K562 (cell line): ENCODE results near the gene OBP2A. TPM values are rescaled to one million over a fixed set of nuclear protein-coding genes. Genes with fewer than 3 reads are reported as not detected.

Source experiments
- ATAC-seq: fragments of 200-7000 bp; cut with Tn5 transposase; 3 replicates; pipeline ENCODE4 v1.9.1; 2020; ENCODE audit warnings: moderate library complexity
- BruUV-seq: library from RNA; stranded (reverse); fragments of 400-500 nt; replicated peaks from 2 replicates; lab custom pipeline; 2021; lab: Mats Ljungman, UMichigan
- CTCF ChIA-PET: fragments of 300-600 bp; formaldehyde crosslinking; extraction: SDS; loops from one replicate; lab custom pipeline; 2021; ENCODE audit warnings: low intra/inter-chr PET ratio; lab: Yijun Ruan, JAX
- POLR2A ChIA-PET: fragments of 300-600, 350-650 bp; sonication (Branson Sonifier 250); formaldehyde crosslinking; extraction: SDS; loops from one replicate; lab custom pipeline; 2021; ENCODE audit warnings: antibody characterized with exemption, inconsistent platforms; lab: Yijun Ruan, JAX
- DNase-seq, 4 experiments: peaks; one replicate each; pipeline versions ENCODE4 v3.0.0 to v3.0.0-alpha.2; 2011 to 2018; ENCODE audit warnings: low spot score in 3 of 4, mixed read lengths in 3 of 4; ENCODE audit errors: extremely low read depth in 1 of 4
- FAIRE-seq: peaks from 2 replicates; lab custom pipeline; 2011; peaks lifted over from hg19 to GRCh38; lab: Jason Lieb, UNC
- H2AFZ ChIP-seq: 2 replicates; pipeline ENCODE4 v1.6.0; 2011; ENCODE audit warnings: low read depth, low read length, control low read depth, inconsistent platforms
- H3K27ac ChIP-seq: fragments of 200-600 bp; 3 replicates; pipeline ENCODE4 v1.8.0; 2011; ENCODE audit warnings: low read depth, mild to moderate bottlenecking, control low read depth, inconsistent platforms, low read length, moderate library complexity, mixed read lengths; ENCODE audit errors: extremely low read depth
- H3K27me3 ChIP-seq, 2 experiments: fragments of 300-600 bp in 1 of 2; 2 replicates in 1 of 2; 3 replicates in 1 of 2; pipeline versions ENCODE4 v1.6.0 to v1.8.0; 2011; ENCODE audit warnings: inconsistent platforms in 2 of 2, low read length in 2 of 2, mild to moderate bottlenecking in 1 of 2, mixed read lengths in 1 of 2, moderate library complexity in 1 of 2; ENCODE audit not compliant: control insufficient read depth in 2 of 2, insufficient read depth in 2 of 2
- H3K36me3 ChIP-seq: fragments of 300-600 bp; 3 replicates; pipeline ENCODE4 v1.8.0; 2011; ENCODE audit warnings: mild to moderate bottlenecking, low read length, inconsistent platforms; ENCODE audit not compliant: control insufficient read depth, insufficient read depth
- H3K4me1 ChIP-seq, 2 experiments: fragments of 200-600 bp in 1 of 2; replicated peaks in 1 of 2; 2 replicates in 1 of 2; 3 replicates in 1 of 2; pipeline versions ENCODE4 v1.5.1 to v1.8.0; 2011; ENCODE audit warnings: inconsistent platforms in 2 of 2, low read length in 2 of 2, mild to moderate bottlenecking in 1 of 2, mixed read lengths in 1 of 2, moderate library complexity in 1 of 2; ENCODE audit not compliant: control insufficient read depth in 2 of 2, insufficient read depth in 2 of 2
- H3K4me2 ChIP-seq: 2 replicates; pipeline ENCODE4 v1.6.1; 2011; ENCODE audit warnings: low read length, control low read depth, inconsistent platforms, mixed read lengths; ENCODE audit not compliant: insufficient read depth
- H3K4me3 ChIP-seq: fragments of 200-600 bp; sonication (generic), shearing (Covaris generic); 2 replicates; pipeline ENCODE4 v1.5.1; 2016; ENCODE audit warnings: control low read depth, inconsistent platforms
- H3K79me2 ChIP-seq: fragments of 200-600 bp; 3 replicates; pipeline ENCODE4 v1.8.0; 2011; ENCODE audit warnings: low read length, inconsistent platforms; ENCODE audit not compliant: control insufficient read depth, insufficient read depth
- H3K9ac ChIP-seq, 2 experiments: 2 replicates each; pipeline versions ENCODE4 v1.6.0 to v1.6.1; 2011; ENCODE audit warnings: low read depth in 2 of 2, low read length in 2 of 2, control low read depth in 1 of 2, inconsistent platforms in 1 of 2, mild to moderate bottlenecking in 1 of 2, mixed read lengths in 1 of 2; ENCODE audit not compliant: insufficient read depth in 1 of 2
- H3K9me1 ChIP-seq: one replicate; pipeline ENCODE4 v1.6.0; 2011; ENCODE audit warnings: inconsistent platforms, mild to moderate bottlenecking, low read length, moderate library complexity; ENCODE audit not compliant: control insufficient read depth, insufficient read depth
- H3K9me3 ChIP-seq: replicated peaks from 2 replicates; pipeline ENCODE4 v1.5.1; 2011; ENCODE audit warnings: low read depth, low read length, inconsistent platforms; ENCODE audit not compliant: control insufficient read depth, insufficient read depth
- H4K20me1 ChIP-seq: replicated peaks from 2 replicates; pipeline ENCODE4 v1.6.1; 2011; ENCODE audit warnings: low read length, inconsistent platforms, mixed read lengths; ENCODE audit not compliant: control insufficient read depth, insufficient read depth
- CTCFL ChIP-seq: IDR thresholded peaks from 2 replicates; pipeline ENCODE4 v1.6.1; 2011; ENCODE audit warnings: borderline replicate concordance, low read depth, mild to moderate bottlenecking, moderate library complexity, low read length; ENCODE audit not compliant: insufficient read depth, poor library complexity, severe bottlenecking
- CUX1 ChIP-seq: fragments of 200-800 bp; sonication (Bioruptor generic); IDR thresholded peaks from 2 replicates; pipeline ENCODE4 v1.6.1; 2016; ENCODE audit warnings: missing genetic modification characterization, missing compliant biosample characterization
- ESRRB ChIP-seq: fragments of 250-450 bp; sonication (Bioruptor Pico); IDR thresholded peaks from 2 replicates; pipeline ENCODE4 v1.5.0; 2020; ENCODE audit warnings: mild to moderate bottlenecking, moderate library complexity, borderline replicate concordance
- GATAD2B ChIP-seq: fragments of 450-650 bp; IDR thresholded peaks from 2 replicates; pipeline ENCODE4 v1.6.1; 2017; ENCODE audit warnings: mild to moderate bottlenecking, borderline replicate concordance
- JUNB ChIP-seq: fragments of 450-650 bp; formaldehyde crosslinking; conservative IDR thresholded peaks from 2 replicates; pipeline ENCODE4 v1.4.0; 2020; ENCODE audit warnings: mild to moderate bottlenecking
- NR1H2 ChIP-seq: sonication (generic); formaldehyde crosslinking; IDR thresholded peaks from 2 replicates; pipeline ENCODE4 v1.4.0; 2020; ENCODE audit warnings: mild to moderate bottlenecking, missing genetic modification reagents
- SAFB ChIP-seq: fragments of 200-400 bp; formaldehyde crosslinking; IDR thresholded peaks from 2 replicates; pipeline ENCODE4 v1.6.1; 2017; ENCODE audit warnings: low read depth, low read length, borderline replicate concordance
- SPI1 ChIP-seq: IDR thresholded peaks from 2 replicates; pipeline ENCODE4 v1.6.1; 2011; ENCODE audit warnings: low read depth, low read length, control low read depth, borderline replicate concordance
- STAT5B ChIP-seq: fragments of 250-450 bp; sonication (Bioruptor Pico); IDR thresholded peaks from 2 replicates; pipeline ENCODE4 v1.8.0; 2021; ENCODE audit warnings: mild to moderate bottlenecking, inconsistent platforms
- ZNF586 ChIP-seq: fragments of 450-650 bp; formaldehyde crosslinking; conservative IDR thresholded peaks from 2 replicates; pipeline ENCODE4 v1.4.0; 2020; ENCODE audit warnings: mild to moderate bottlenecking, moderate library complexity
- ZNF644 ChIP-seq: fragments of 200-800 bp; sonication (Bioruptor generic); IDR thresholded peaks from 2 replicates; pipeline ENCODE4 v1.6.1; 2016; ENCODE audit warnings: low read depth, missing genetic modification characterization, missing compliant biosample characterization
- ZZZ3 ChIP-seq: fragments of 450-650 bp; IDR thresholded peaks from 2 replicates; pipeline ENCODE4 v1.6.1; 2016; ENCODE audit warnings: antibody characterized with exemption, mild to moderate bottlenecking, moderate library complexity
- WGBS: fragments of 100-300 bp; shearing (Covaris generic); methylation state at CpG from one replicate; pipeline ENCODE4 v1.1.6; 2016; ENCODE audit warnings: low coverage, mixed read lengths; ENCODE audit not compliant: insufficient coverage; ENCODE audit errors: missing lambda C conversion rate; 5-methylcytosine and 5-hydroxymethylcytosine counted together
- in situ Hi-C: fragments of 300-500 bp; cut with MboI; formaldehyde crosslinking; loops from 4 replicates; pipeline ENCODE4 v1.15.0; 2018; ENCODE audit warnings: inconsistent platforms, mixed read lengths
- intact Hi-C: fragments of 100-400 bp; cut with micrococcal nuclease; formaldehyde crosslinking; loops from 2 replicates; pipeline ENCODE4 v1.14.2; 2022
- polyA plus RNA-seq, 8 experiments: library from polyadenylated mRNA; depleted of rRNA in 4 of 8; stranded (reverse) in 5 of 8; unstranded in 3 of 8; fragments of >200 nt; fragmentation: Nextera tagmentation in 2 of 8; fragmentation: Illumina TruSeq in 1 of 8; extraction: Ambion mirVana in 2 of 8; extraction: Trizol in 1 of 8; gene quantifications; 2 replicates each; pipeline versions ENCODE4 v1.2.1 to v1.2.3, GENCODE V29; 2011 to 2014; ENCODE audit warnings: inconsistent platforms in 1 of 8, missing spikeins in 1 of 8
- total RNA-seq, 7 experiments: library from RNA; depleted of rRNA in 6 of 7; stranded (reverse); fragments of >200 nt in 6 of 7; fragmentation: Illumina TruSeq in 2 of 7; extraction: Trizol in 2 of 7; gene quantifications; 2 replicates each; pipeline versions ENCODE4 v1.2.1 to v1.2.3, GENCODE V29; 2011 to 2021; ENCODE audit warnings: low replicate concordance in 1 of 7

Gene OBP2A
- total and polyA plus RNA-seq, 9 of the 15 experiments (the other 6 are each of a cell fraction or from before 2014, with no cell fraction given): not detected

- TF ChIP-seq JUNB (CRISPR knock-in tag): no peak
Observed at GRCh38 chr9:135519179-135519971, 26.6 kb upstream of the OBP2A start (continued).

- no TSS peak for BruUV-seq
- in situ Hi-C loops: no loop called here
- Histone ChIP-seq H3K27ac (no peak within 1 kb of the TSS), H3K79me2 (no peaks in the 10 kb centered on the region), H3K4me3 (no peak within 1 kb of the TSS), H3K27me3 (0 out of 5 replicates have a peak, but pooled peaks cover 0 to 2% of the 10 kb centered on the region in 2 experiments), H3K9me1 (no peaks in the 10 kb centered on the region), H3K4me2 (no peak within 1 kb of the TSS), H4K20me1 (no peaks in the 10 kb centered on the region), H3K9me3 (no peaks in the 10 kb centered on the region), H2AFZ (no peak within 1 kb of the TSS), H3K4me1 (peaks cover 0 to 31% of the 10 kb centered on the region in 2 experiments; a peak in 2 of 5 replicates), H3K36me3 (no peaks in the 10 kb centered on the region), H3K9ac (no peak within 1 kb of the TSS)
- ChIA-PET CTCF (no interaction called here), POLR2A (no interaction called here)
- 17% methylated on average over 16 of the region's 18 CpGs for WGBS
- intact Hi-C loops: no loop called here
- ATAC-seq (no peak), FAIRE-seq (no peak), DNase-seq (no peak)
- TF ChIP-seq GATAD2B (no peak), ZZZ3 (no peak), NR1H2 (no peak), SPI1 (no peak), ESRRB (CRISPR knock-in tag) (no peak), ZNF586 (CRISPR knock-in tag) (no peak), CUX1 (no peak), ZNF644 (no peak), CTCFL (no peak), STAT5B (CRISPR knock-in tag) (no peak), SAFB (no peak)
Observed at GRCh38 chr9:135520916-135521607, 24.9 kb upstream of the OBP2A start, which contains the start of gene LCN1. Gene LCN1, plus strand, starts transcription at chr9:135521440. Its CDS starts 58 bp downstream, at chr9:135521498.
